Stimulated activated CD8-positive, alpha-beta memory T cell treated with anti-CD3 and anti-CD28 coated beads, Interleukin-15, amount 100 ng/mL, for 4 hours (primary cell): ENCODE results near the gene MSANTD7.
"Not testable (repeated sequence)": the region's sequence is repeated elsewhere in the genome, so short reads cannot be mapped to it uniquely, and the experiment has no call there.

Source experiments
- DNase-seq, 2 donors: peaks; one replicate each; pipeline ENCODE4 v3.0.0-alpha.2; 2020; ENCODE audit warnings: low read depth in 2 of 2

The MSANTD7 gene

GRCh38 chr10:14837003-14837756 lies 926 bp upstream of the MSANTD7 start:
- DNase-seq: no peak

GRCh38 chr10:14838582-14839304 lies 637 bp downstream of the MSANTD7 start:
- DNase-seq: no peak

- no peak for DNase-seq
These were observed 1.2 kb downstream of the MSANTD7 start for GRCh38 chr10:14839305-14839695.

GRCh38 chr10:14840178-14840577 lies 2.1 kb downstream of the MSANTD7 start:
- no peak for DNase-seq

- DNase-seq: no peak
These were observed 5.4 kb downstream of the MSANTD7 start for GRCh38 chr10:14843327-14843988.

GRCh38 chr10:14844948-14845347 lies 6.8 kb downstream of the MSANTD7 start:
- no peak for DNase-seq

GRCh38 chr10:14852236-14852635 lies 14.1 kb downstream of the MSANTD7 start:
- DNase-seq: no peak

GRCh38 chr10:14855453-14855852 lies 17.3 kb downstream of the MSANTD7 start:
- no peak for DNase-seq

- DNase-seq: no peak
These were observed 20.3 kb downstream of the MSANTD7 start for GRCh38 chr10:14858338-14858960.

- DNase-seq: no peak
These were observed 20.9 kb downstream of the MSANTD7 start for GRCh38 chr10:14859043-14859442.

GRCh38 chr10:14859775-14860174 lies 21.7 kb downstream of the MSANTD7 start:
- DNase-seq: no peak

GRCh38 chr10:14860791-14861190 lies 22.7 kb downstream of the MSANTD7 start:
- DNase-seq: no peak

- DNase-seq: not testable (repeated sequence)
These were observed 26.4 kb downstream of the MSANTD7 start for GRCh38 chr10:14864466-14864865.

- not testable (repeated sequence) for DNase-seq
These were observed 26.8 kb downstream of the MSANTD7 start for GRCh38 chr10:14864871-14865270.

GRCh38 chr10:14873090-14873760 lies 35.1 kb downstream of the MSANTD7 start:
- no peak for DNase-seq

GRCh38 chr10:14875941-14876340 lies 37.8 kb downstream of the MSANTD7 start:
- no peak for DNase-seq

- DNase-seq: no peak
These were observed 38.7 kb downstream of the MSANTD7 start for GRCh38 chr10:14876764-14877163.

- peak; percentile 84 to 90 for DNase-seq
These were observed 40.4 kb downstream of the MSANTD7 start, which contains the start of gene SUV39H2 for GRCh38 chr10:14878266-14879123. SUV39H2 (plus strand) TSS chr10:14878866; CDS start chr10:14878889, 23 bp downstream.

GRCh38 chr10:14879124-14879927 lies 41.2 kb downstream of the MSANTD7 start:
- peak; percentile 10 to 12 for DNase-seq

- no peak for DNase-seq
These were observed 41.8 kb downstream of the MSANTD7 start for GRCh38 chr10:14879928-14880193.
